ENCODE measurements around the gene ACER2.

The ACER2 gene

DNA sequence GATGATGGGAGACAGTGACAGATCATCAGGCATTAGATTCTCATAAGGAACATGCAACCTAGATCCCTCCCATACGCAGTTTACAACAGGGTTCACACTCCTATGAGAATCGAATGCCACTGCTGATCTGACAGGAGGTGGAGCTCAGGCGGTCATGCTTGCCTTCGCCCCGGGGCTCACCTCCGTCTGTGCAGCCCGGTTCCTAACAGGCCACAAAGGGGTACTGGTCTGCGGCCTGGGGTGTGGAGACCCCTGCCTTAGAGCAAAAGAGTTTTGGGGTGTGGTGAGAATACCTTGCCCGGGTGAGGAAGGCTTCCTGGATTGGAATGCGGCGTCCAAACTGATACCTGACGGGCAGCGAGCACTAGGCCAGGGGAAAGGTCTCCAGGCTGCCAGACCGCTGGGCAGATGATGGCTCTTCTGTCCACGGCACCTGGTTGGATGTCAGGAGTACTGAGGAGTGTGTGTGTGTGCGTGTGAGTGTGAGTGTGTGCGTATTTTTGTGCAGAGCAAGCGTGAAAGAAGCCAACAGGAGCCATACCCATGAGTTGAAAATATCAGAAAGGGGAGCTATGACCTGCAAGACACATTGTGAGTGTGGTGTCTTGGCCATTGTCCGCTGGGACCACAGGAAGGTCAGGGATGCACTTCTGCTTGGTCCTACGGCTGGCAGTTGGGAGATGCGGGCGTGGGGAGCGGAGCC is 55.4 kb downstream of the ACER2 start:
- TF ChIP-seq, protein P1, sequence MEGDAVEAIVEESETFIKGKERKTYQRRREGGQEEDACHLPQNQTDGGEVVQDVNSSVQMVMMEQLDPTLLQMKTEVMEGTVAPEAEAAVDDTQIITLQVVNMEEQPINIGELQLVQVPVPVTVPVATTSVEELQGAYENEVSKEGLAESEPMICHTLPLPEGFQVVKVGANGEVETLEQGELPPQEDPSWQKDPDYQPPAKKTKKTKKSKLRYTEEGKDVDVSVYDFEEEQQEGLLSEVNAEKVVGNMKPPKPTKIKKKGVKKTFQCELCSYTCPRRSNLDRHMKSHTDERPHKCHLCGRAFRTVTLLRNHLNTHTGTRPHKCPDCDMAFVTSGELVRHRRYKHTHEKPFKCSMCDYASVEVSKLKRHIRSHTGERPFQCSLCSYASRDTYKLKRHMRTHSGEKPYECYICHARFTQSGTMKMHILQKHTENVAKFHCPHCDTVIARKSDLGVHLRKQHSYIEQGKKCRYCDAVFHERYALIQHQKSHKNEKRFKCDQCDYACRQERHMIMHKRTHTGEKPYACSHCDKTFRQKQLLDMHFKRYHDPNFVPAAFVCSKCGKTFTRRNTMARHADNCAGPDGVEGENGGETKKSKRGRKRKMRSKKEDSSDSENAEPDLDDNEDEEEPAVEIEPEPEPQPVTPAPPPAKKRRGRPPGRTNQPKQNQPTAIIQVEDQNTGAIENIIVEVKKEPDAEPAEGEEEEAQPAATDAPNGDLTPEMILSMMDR (IDR thresholded peaks at IDR 0.05; ENCODE audit: low read depth, low read length, poor library complexity, severe bottlenecking), result no peak
- TF ChIP-seq EZH2phosphoT487 (IDR thresholded peaks at IDR 0.05; ENCODE audit: borderline replicate concordance, low read length), result no peak
- peak overlapping the region; percentile 68 for H3K4me3 ChIP-seq (ENCODE audit: low read length)

DNA sequence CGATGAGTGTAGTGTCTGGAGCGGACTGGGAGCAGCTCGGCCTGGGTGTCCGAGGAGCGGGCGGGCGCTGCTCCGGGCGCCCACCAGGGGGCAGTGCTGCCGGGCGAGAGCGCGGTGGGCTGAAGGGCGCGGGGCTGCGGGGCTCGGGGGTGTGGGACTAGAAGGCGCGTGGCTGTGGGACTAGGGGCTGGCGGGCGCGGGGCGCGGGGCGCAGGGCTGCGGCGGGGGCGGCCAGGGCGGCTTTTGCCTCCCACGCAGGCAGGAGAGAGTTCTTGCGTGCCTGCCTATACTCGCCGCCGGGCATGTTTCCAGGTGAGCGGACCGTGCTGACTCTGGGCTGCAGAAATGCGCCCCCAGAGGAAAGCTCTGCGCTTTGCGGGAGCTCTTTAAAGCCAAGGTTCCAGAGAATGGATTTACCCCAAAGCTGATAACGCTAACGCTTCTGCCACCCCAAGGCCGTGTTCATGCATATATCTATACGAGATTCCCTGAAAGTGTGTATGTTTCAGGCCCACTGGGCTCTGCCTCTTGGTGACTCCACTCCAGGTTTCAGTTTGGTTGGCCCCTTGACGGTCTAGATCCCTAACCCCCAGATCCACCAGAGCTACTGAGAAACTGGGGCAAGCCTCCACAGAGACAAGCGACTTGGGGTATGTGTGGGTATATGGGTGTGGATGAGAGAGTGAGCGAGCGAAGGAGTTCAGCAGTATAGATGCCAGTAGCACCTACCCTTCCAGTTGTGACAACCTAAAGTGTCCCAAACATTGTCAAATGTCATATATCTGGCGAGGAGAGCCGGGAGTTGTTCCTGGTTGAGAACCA is 56.2 kb downstream of the ACER2 start:
- no peaks in the 10 kb centered on the region for H3F3A ChIP-seq (ENCODE audit: control insufficient read depth, insufficient read depth)
- no peaks in the 10 kb centered on the region for H3K79me2 ChIP-seq (ENCODE audit: control insufficient read depth, low read length)
- H3K4me2 ChIP-seq (ENCODE audit: low read length), result peak overlapping the region; percentile 47
- peak overlapping the region; percentile 68 for H3K4me3 ChIP-seq (ENCODE audit: low read length)
- H3K36me3 ChIP-seq (ENCODE audit: control insufficient read depth, low read length), result no peaks in the 10 kb centered on the region
- H3K27ac ChIP-seq (ENCODE audit: low read depth, low read length), result no peak overlapping the region
- TF ChIP-seq, protein P1 (IDR thresholded peaks at IDR 0.05; ENCODE audit: low read depth, low read length, poor library complexity, severe bottlenecking), result peak; percentile 97
- no peak for TF ChIP-seq EZH2phosphoT487 (IDR thresholded peaks at IDR 0.05; ENCODE audit: borderline replicate concordance, low read length)
- no peaks in the 10 kb centered on the region for H3K9me3 ChIP-seq (ENCODE audit: control insufficient read depth, insufficient read depth, low read length)
- no peaks in the 10 kb centered on the region for H3K9me2 ChIP-seq (replicated peaks; ENCODE audit: control insufficient read depth, low read length)
- H3K27me3 ChIP-seq (ENCODE audit: control insufficient read depth, low read length), result no peaks in the 10 kb centered on the region
- H3K4me1 ChIP-seq (ENCODE audit: control insufficient read depth, low read length), result peaks cover 4% of the 10 kb centered on the region; the same call in 1 of the 2 replicates
- H4K20me1 ChIP-seq (ENCODE audit: control insufficient read depth, insufficient read depth, low read depth, low read length), result no peaks in the 10 kb centered on the region

More for the DNA sequence above, 55.4 kb downstream of the ACER2 start:
- Histone ChIP-seq H3K36me3 (ENCODE audit: control insufficient read depth, low read length) (no peaks in the 10 kb centered on the region), H3K9me3 (ENCODE audit: control insufficient read depth, insufficient read depth, low read length) (no peaks in the 10 kb centered on the region), H3F3A (ENCODE audit: control insufficient read depth, insufficient read depth) (no peaks in the 10 kb centered on the region), H3K27ac (ENCODE audit: low read depth, low read length) (no peak overlapping the region), H3K79me2 (ENCODE audit: control insufficient read depth, low read length) (no peaks in the 10 kb centered on the region), H3K9me2 (replicated peaks; ENCODE audit: control insufficient read depth, low read length) (no peaks in the 10 kb centered on the region), H3K27me3 (ENCODE audit: control insufficient read depth, low read length) (no peaks in the 10 kb centered on the region), H3K4me2 (ENCODE audit: low read length) (peak overlapping the region; percentile 47), H3K4me1 (ENCODE audit: control insufficient read depth, low read length) (peaks cover 9% of the 10 kb centered on the region), H4K20me1 (ENCODE audit: control insufficient read depth, insufficient read depth, low read depth, low read length) (no peaks in the 10 kb centered on the region)

DNA sequence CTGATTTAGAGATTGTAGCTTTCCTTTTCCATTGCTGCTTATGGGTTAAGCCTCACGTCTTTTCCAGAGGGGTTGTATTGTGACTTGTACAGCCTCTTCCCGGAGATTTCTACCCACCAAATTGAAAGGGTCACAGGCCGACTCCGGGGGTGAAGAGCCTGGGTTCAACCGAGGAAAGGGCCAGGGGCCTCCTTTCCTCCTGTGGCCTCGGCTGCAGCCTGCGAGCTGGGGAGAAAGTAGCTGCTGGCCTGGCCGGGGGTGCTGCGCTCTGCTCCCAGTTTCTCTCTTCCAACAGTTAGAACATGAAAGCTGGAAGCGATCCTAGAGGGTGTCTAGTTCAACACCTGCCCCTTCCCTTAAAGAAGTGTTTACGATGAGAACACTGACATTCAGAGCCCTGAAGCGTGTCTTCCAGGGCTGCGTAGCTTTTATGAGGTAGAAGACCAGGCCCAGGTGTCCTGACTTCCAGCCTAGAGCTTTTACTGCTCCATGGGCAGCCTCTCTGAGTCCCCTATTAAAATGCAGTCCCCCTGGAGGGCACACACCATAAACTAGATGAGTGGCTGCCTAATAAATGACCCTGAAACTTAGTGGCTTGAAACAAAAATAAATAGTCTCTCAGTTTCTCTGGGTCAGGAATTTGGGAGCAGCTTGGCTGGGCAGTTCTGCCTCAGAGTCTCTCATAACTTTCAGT is 56.9 kb downstream of the ACER2 start:
- Histone ChIP-seq H3K9me3 (ENCODE audit: control insufficient read depth, insufficient read depth, low read length) (no peaks in the 10 kb centered on the region), H3K27ac (ENCODE audit: low read depth, low read length) (no peak overlapping the region), H3K79me2 (ENCODE audit: control insufficient read depth, low read length) (no peaks in the 10 kb centered on the region), H3F3A (ENCODE audit: control insufficient read depth, insufficient read depth) (no peaks in the 10 kb centered on the region), H3K4me3 (ENCODE audit: low read length) (no peak overlapping the region), H3K36me3 (ENCODE audit: control insufficient read depth, low read length) (no peaks in the 10 kb centered on the region), H3K27me3 (ENCODE audit: control insufficient read depth, low read length) (no peaks in the 10 kb centered on the region), H4K20me1 (ENCODE audit: control insufficient read depth, insufficient read depth, low read depth, low read length) (no peaks in the 10 kb centered on the region), H3K4me2 (ENCODE audit: low read length) (no peak overlapping the region), H3K9me2 (replicated peaks; ENCODE audit: control insufficient read depth, low read length) (no peaks in the 10 kb centered on the region), H3K4me1 (ENCODE audit: control insufficient read depth, low read length) (peaks cover 4% of the 10 kb centered on the region; the same call in 1 of the 2 replicates)
- TF ChIP-seq EZH2phosphoT487 (IDR thresholded peaks at IDR 0.05; ENCODE audit: borderline replicate concordance, low read length), result no peak
- TF ChIP-seq, protein P1 (IDR thresholded peaks at IDR 0.05; ENCODE audit: low read depth, low read length, poor library complexity, severe bottlenecking), result no peak

Measured in DOHH2 (cell line).